SU-DHL-6 (cell line): Measurements from ENCODE around the gene OSBPL9.

ENCODE experiments used
- CTCF ChIP-seq: fragments of 200-600 bp; sonication (generic); IDR thresholded peaks from one replicate; pipeline ENCODE4 v1.5.1; 2017; ENCODE audit warnings: antibody characterized with exemption, mild to moderate bottlenecking, low read length, moderate library complexity; ENCODE audit not compliant: insufficient read depth, poor library complexity, severe bottlenecking
- EZH2phosphoT487 ChIP-seq: fragments of 200-600 bp; sonication (generic), shearing (Covaris generic); conservative IDR thresholded peaks from 2 replicates; pipeline ENCODE4 v1.6.1; 2018; ENCODE audit warnings: mild to moderate bottlenecking, antibody characterized with exemption, low read length, moderate library complexity, mixed read lengths

DNA sequence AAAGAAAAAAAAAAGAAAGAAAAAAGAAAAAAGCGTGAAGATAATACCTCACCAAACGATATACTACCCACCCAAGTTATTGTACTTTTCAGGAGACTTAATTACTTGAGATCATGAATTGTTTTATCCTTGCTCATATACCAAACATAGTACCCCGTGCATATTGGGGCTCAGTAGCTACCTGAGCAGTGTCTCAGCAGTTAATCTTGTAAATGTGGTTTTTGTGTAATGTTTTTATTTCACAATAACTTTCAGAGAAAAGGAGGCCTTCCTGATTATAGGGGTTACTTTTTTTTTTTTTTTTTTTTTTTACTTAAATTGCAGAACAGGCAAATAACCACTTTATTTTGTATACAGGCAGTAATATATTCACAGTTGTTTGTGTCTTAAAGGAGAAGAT, 80.3 kb downstream of the OSBPL9 start:
- TF ChIP-seq CTCF (no peak), EZH2phosphoT487 (no peak)
